ENCODE results near the gene EFCAB13.

EFCAB13 gene

GRCh38 chr17:47325176-47325575 is 1.4 kb downstream of the EFCAB13 start:
- no peak for TF ChIP-seq CTCF (IDR thresholded peaks at IDR 0.05; ENCODE audit: low read depth, low read length, missing control alignments)
- DNase-seq (ENCODE audit: extremely low read depth, low read depth) = no peak
- H3K4me3 ChIP-seq (replicated peaks; ENCODE audit: low read depth, low read length) = no peak overlapping the region

- no peak for DNase-seq (ENCODE audit: extremely low read depth, low read depth)
- no peak for TF ChIP-seq CTCF (IDR thresholded peaks at IDR 0.05; ENCODE audit: low read depth, low read length, missing control alignments)
These were observed 6.8 kb downstream of the EFCAB13 start for GRCh38 chr17:47330548-47330947.

GRCh38 chr17:47332287-47332686 is 8.5 kb downstream of the EFCAB13 start:
- no peak for TF ChIP-seq CTCF (IDR thresholded peaks at IDR 0.05; ENCODE audit: low read depth, low read length, missing control alignments)
- H3K4me3 ChIP-seq (replicated peaks; ENCODE audit: low read depth, low read length) = no peak overlapping the region
- DNase-seq (ENCODE audit: extremely low read depth, low read depth) = no peak

More at GRCh38 chr17:47330548-47330947, 6.8 kb downstream of the EFCAB13 start:
- H3K4me3 ChIP-seq (replicated peaks; ENCODE audit: low read depth, low read length) = no peak overlapping the region

GRCh38 chr17:47335101-47335936 is 11.6 kb downstream of the EFCAB13 start:
- no peak for TF ChIP-seq CTCF (IDR thresholded peaks at IDR 0.05; ENCODE audit: low read depth, low read length, missing control alignments)
- no peak overlapping the region for H3K4me3 ChIP-seq (replicated peaks; ENCODE audit: low read depth, low read length)
- DNase-seq (ENCODE audit: extremely low read depth, low read depth) = no peak

- no peak overlapping the region for H3K4me3 ChIP-seq (replicated peaks; ENCODE audit: low read depth, low read length)
- DNase-seq (ENCODE audit: extremely low read depth, low read depth) = no peak
- TF ChIP-seq CTCF (IDR thresholded peaks at IDR 0.05; ENCODE audit: low read depth, low read length, missing control alignments) = no peak
These were observed 14.3 kb downstream of the EFCAB13 start for GRCh38 chr17:47338026-47338425.

GRCh38 chr17:47352848-47353247 is 29.1 kb downstream of the EFCAB13 start:
- TF ChIP-seq CTCF (IDR thresholded peaks at IDR 0.05; ENCODE audit: low read depth, low read length, missing control alignments) = no peak
- DNase-seq (ENCODE audit: extremely low read depth, low read depth) = no peak
- no peak overlapping the region for H3K4me3 ChIP-seq (replicated peaks; ENCODE audit: low read depth, low read length)
